ENCODE measurements around the gene CIBAR2. TPM values are rescaled to one million over a fixed set of nuclear protein-coding genes. Genes with fewer than 3 reads are reported as not detected.

CIBAR2 gene
- total and polyA plus RNA-seq, 10 of the 15 experiments (the other 5 are each of a cell fraction or from before 2014, with no cell fraction given), result 0.05 to 0.16 (median 0.07) TPM; not detected in 7

GRCh38 chr16:85090873-85091521, 21.3 kb downstream of the CIBAR2 start:
- in situ Hi-C loops (cut with MboI) (no loop called here), intact Hi-C loops (cut with micrococcal nuclease; ENCODE audit: unreplicated experiment) (no loop called here)
- Histone ChIP-seq H3K4me2 (ENCODE audit: control insufficient read depth, insufficient read depth) (no peak overlapping the region), H3K27ac (ENCODE audit: control insufficient read depth, insufficient read depth) (no peak overlapping the region), H3K4me1 (ENCODE audit: control insufficient read depth, insufficient read depth, low read length) (peaks cover 6% of the 10 kb centered on the region; the same call in 1 of the 2 replicates), H3K79me2 (ENCODE audit: control insufficient read depth, insufficient read depth, low read length) (no peaks in the 10 kb centered on the region), H3K9me3 (replicated peaks; ENCODE audit: control insufficient read depth, insufficient read depth, low read length) (no peaks in the 10 kb centered on the region), H4K20me1 (ENCODE audit: control insufficient read depth, insufficient read depth) (no peaks in the 10 kb centered on the region), H3K36me3 (ENCODE audit: control insufficient read depth in 2 of 2, insufficient read depth in 2 of 2, low read length in 1 of 2) (no peaks in the 10 kb centered on the region; a peak in 2 of 4 replicates), H3K27me3 (replicated peaks in 1 of 2; ENCODE audit: control insufficient read depth in 2 of 2, insufficient read depth in 2 of 2, low read length in 1 of 2) (no peaks in the 10 kb centered on the region; a peak in 2 of 4 replicates), H2AFZ (ENCODE audit: control insufficient read depth, low read depth, low read length) (no peak overlapping the region), H3K9ac (ENCODE audit: control insufficient read depth, insufficient read depth, low read length) (no peak overlapping the region), H3K4me3 (no peak overlapping the region)
- no TSS peak for BruUV-seq (replicated peaks)
- FAIRE-seq, result no peak
- RAD21 ChIA-PET (ENCODE audit: unreplicated experiment), result no interaction called here
- CTCF ChIA-PET, result interaction anchor here (0.8 to 1.9 kb wide), 3 partner anchors 14 to 79 kb away, joined by 3 to 5 read pairs (median 3); partner anchors contain the start of gene ZDHHC7
- ATAC-seq, result no peak
- no peak for DNase-seq (ENCODE audit: low read depth, low spot score)
- 40% methylated on average over 8 of the region's 8 CpGs for WGBS (ENCODE audit: insufficient coverage, insufficient replicate concordance, low lambda C conversion rate, missing lambda C conversion rate)
- POLR2A ChIA-PET, result no interaction called here
- SMC1A ChIA-PET (ENCODE audit: uncharacterized antibody, unreplicated experiment), result no interaction called here
- TF ChIP-seq LARP7 (IDR thresholded peaks at IDR 0.05) (no peak), PBX3 (IDR thresholded peaks at IDR 0.05; ENCODE audit: insufficient replicate concordance, low read depth, low read length) (no peak), PKNOX1 (IDR thresholded peaks at IDR 0.05) (no peak), DPF2 (IDR thresholded peaks at IDR 0.05) (no peak), STAT3 (IDR thresholded peaks at IDR 0.05; ENCODE audit: low read depth, low read length) (no peak), RELB (IDR thresholded peaks at IDR 0.05; ENCODE audit: low read depth) (no peak), CREB1 (IDR thresholded peaks at IDR 0.05; ENCODE audit: low read depth) (no peak), ZBTB4 (CRISPR knock-in tag; IDR thresholded peaks at IDR 0.05) (no peak), IKZF1 (conservative IDR thresholded peaks at IDR 0.05) (no peak), E2F8 (IDR thresholded peaks at IDR 0.05; ENCODE audit: low read depth, partially characterized antibody) (no peak), PML (IDR thresholded peaks at IDR 0.05; ENCODE audit: low read length) (no peak), SRF (IDR thresholded peaks at IDR 0.05; ENCODE audit: low read depth in 2 of 2, low read length in 2 of 2) (no peak), BMI1 (IDR thresholded peaks at IDR 0.05; ENCODE audit: borderline replicate concordance) (no peak), CHD1 (IDR thresholded peaks at IDR 0.05; ENCODE audit: low read depth, low read length) (no peak)
